Bronchial epithelial cell (primary cell): ENCODE results near the gene ANXA3. TPM values are rescaled to one million over a fixed set of nuclear protein-coding genes. Genes with fewer than 3 reads are reported as not detected.

Experiments
- DNase-seq: peaks from one replicate; pipeline ENCODE4 v3.0.0-alpha.2; 2010; ENCODE audit warnings: low read depth
- FAIRE-seq: peaks from 2 replicates; lab custom pipeline; 2011; peaks lifted over from hg19 to GRCh38; lab: Jason Lieb, UNC
- H3K27me3 ChIP-seq: 2 replicates; pipeline ENCODE4 v1.5.1; 2011; ENCODE audit warnings: low read length; ENCODE audit not compliant: control insufficient read depth, insufficient read depth
- H3K36me3 ChIP-seq: 2 replicates; pipeline ENCODE4 v1.5.1; 2011; ENCODE audit warnings: low read length; ENCODE audit not compliant: control insufficient read depth, insufficient read depth
- H3K4me3 ChIP-seq: 2 replicates; pipeline ENCODE4 v1.5.1; 2011; ENCODE audit warnings: mild to moderate bottlenecking, low read depth, low read length, control low read depth
- CTCF ChIP-seq: IDR thresholded peaks from 2 replicates; pipeline ENCODE4 v1.5.1; 2011; ENCODE audit warnings: mild to moderate bottlenecking, moderate library complexity, low read length, control low read depth, inconsistent platforms; ENCODE audit not compliant: insufficient read depth, severe bottlenecking
- total RNA-seq: library from RNA; depleted of rRNA; stranded (reverse); fragments of >200 nt; gene quantifications from 2 replicates; pipeline ENCODE4 v1.2.1, GENCODE V29; 2014

The ANXA3 gene
- total RNA-seq, 1 donor from 2014 or later = 705 TPM

GRCh38 chr4:78570117-78570516 lies 18.5 kb downstream of the ANXA3 start:
- H3K27me3 ChIP-seq = no peaks in the 10 kb centered on the region
- no peak for TF ChIP-seq CTCF
- H3K36me3 ChIP-seq = peaks cover 8% of the 10 kb centered on the region
- FAIRE-seq = no peak
- no peak overlapping the region for H3K4me3 ChIP-seq
- DNase-seq = no peak

GRCh38 chr4:78571804-78572203 lies 20.2 kb downstream of the ANXA3 start:
- no peaks in the 10 kb centered on the region for H3K27me3 ChIP-seq
- no peak overlapping the region for H3K4me3 ChIP-seq
- H3K36me3 ChIP-seq = peaks cover 10% of the 10 kb centered on the region
- TF ChIP-seq CTCF = no peak
- no peak for DNase-seq
- FAIRE-seq = no peak

- TF ChIP-seq CTCF = no peak
- Histone ChIP-seq H3K27me3 (no peaks in the 10 kb centered on the region), H3K36me3 (peaks cover 17% of the 10 kb centered on the region), H3K4me3 (no peak overlapping the region)
- FAIRE-seq (no peak), DNase-seq (no peak)
These were observed 27.3 kb downstream of the ANXA3 start for GRCh38 chr4:78578674-78579425.

GRCh38 chr4:78581618-78582017 lies 30.0 kb downstream of the ANXA3 start:
- no peak for TF ChIP-seq CTCF
- FAIRE-seq = no peak
- H3K36me3 ChIP-seq = peaks cover 18% of the 10 kb centered on the region
- no peaks in the 10 kb centered on the region for H3K27me3 ChIP-seq
- no peak for DNase-seq
- no peak overlapping the region for H3K4me3 ChIP-seq

GRCh38 chr4:78584863-78585547 lies 33.4 kb downstream of the ANXA3 start:
- DNase-seq (peak; percentile 55), FAIRE-seq (peak; percentile 96)
- Histone ChIP-seq H3K27me3 (no peaks in the 10 kb centered on the region), H3K4me3 (no peak overlapping the region), H3K36me3 (peaks cover 24% of the 10 kb centered on the region)
- no peak for TF ChIP-seq CTCF
